K562 (cell line): Measurements from ENCODE around the gene IGFBPL1. TPM values are rescaled to one million over a fixed set of nuclear protein-coding genes. Genes with fewer than 3 reads are reported as not detected.

Experiments
- ATAC-seq: fragments of 200-7000 bp; cut with Tn5 transposase; 3 replicates; pipeline ENCODE4 v1.9.1; 2020; ENCODE audit warnings: moderate library complexity
- BruUV-seq: library from RNA; stranded (reverse); fragments of 400-500 nt; replicated peaks from 2 replicates; lab custom pipeline; 2021; lab: Mats Ljungman, UMichigan
- CTCF ChIA-PET: fragments of 300-600 bp; formaldehyde crosslinking; extraction: SDS; loops from one replicate; lab custom pipeline; 2021; ENCODE audit warnings: low intra/inter-chr PET ratio; lab: Yijun Ruan, JAX
- POLR2A ChIA-PET: fragments of 300-600, 350-650 bp; sonication (Branson Sonifier 250); formaldehyde crosslinking; extraction: SDS; loops from one replicate; lab custom pipeline; 2021; ENCODE audit warnings: antibody characterized with exemption, inconsistent platforms; lab: Yijun Ruan, JAX
- DNase-seq, 4 experiments: peaks; one replicate each; pipeline versions ENCODE4 v3.0.0 to v3.0.0-alpha.2; 2011 to 2018; ENCODE audit warnings: low spot score in 3 of 4, mixed read lengths in 3 of 4; ENCODE audit errors: extremely low read depth in 1 of 4
- FAIRE-seq: peaks from 2 replicates; lab custom pipeline; 2011; peaks lifted over from hg19 to GRCh38; lab: Jason Lieb, UNC
- H2AFZ ChIP-seq: 2 replicates; pipeline ENCODE4 v1.6.0; 2011; ENCODE audit warnings: low read depth, low read length, control low read depth, inconsistent platforms
- H3K27ac ChIP-seq: fragments of 200-600 bp; 3 replicates; pipeline ENCODE4 v1.8.0; 2011; ENCODE audit warnings: low read depth, mild to moderate bottlenecking, control low read depth, inconsistent platforms, low read length, moderate library complexity, mixed read lengths; ENCODE audit errors: extremely low read depth
- H3K27me3 ChIP-seq, 2 experiments: fragments of 300-600 bp in 1 of 2; 2 replicates in 1 of 2; 3 replicates in 1 of 2; pipeline versions ENCODE4 v1.6.0 to v1.8.0; 2011; ENCODE audit warnings: inconsistent platforms in 2 of 2, low read length in 2 of 2, mild to moderate bottlenecking in 1 of 2, mixed read lengths in 1 of 2, moderate library complexity in 1 of 2; ENCODE audit not compliant: control insufficient read depth in 2 of 2, insufficient read depth in 2 of 2
- H3K36me3 ChIP-seq: fragments of 300-600 bp; 3 replicates; pipeline ENCODE4 v1.8.0; 2011; ENCODE audit warnings: mild to moderate bottlenecking, low read length, inconsistent platforms; ENCODE audit not compliant: control insufficient read depth, insufficient read depth
- H3K4me1 ChIP-seq, 2 experiments: fragments of 200-600 bp in 1 of 2; replicated peaks in 1 of 2; 2 replicates in 1 of 2; 3 replicates in 1 of 2; pipeline versions ENCODE4 v1.5.1 to v1.8.0; 2011; ENCODE audit warnings: inconsistent platforms in 2 of 2, low read length in 2 of 2, mild to moderate bottlenecking in 1 of 2, mixed read lengths in 1 of 2, moderate library complexity in 1 of 2; ENCODE audit not compliant: control insufficient read depth in 2 of 2, insufficient read depth in 2 of 2
- H3K4me2 ChIP-seq: 2 replicates; pipeline ENCODE4 v1.6.1; 2011; ENCODE audit warnings: low read length, control low read depth, inconsistent platforms, mixed read lengths; ENCODE audit not compliant: insufficient read depth
- H3K4me3 ChIP-seq: fragments of 200-600 bp; sonication (generic), shearing (Covaris generic); 2 replicates; pipeline ENCODE4 v1.5.1; 2016; ENCODE audit warnings: control low read depth, inconsistent platforms
- H3K79me2 ChIP-seq: fragments of 200-600 bp; 3 replicates; pipeline ENCODE4 v1.8.0; 2011; ENCODE audit warnings: low read length, inconsistent platforms; ENCODE audit not compliant: control insufficient read depth, insufficient read depth
- H3K9ac ChIP-seq, 2 experiments: 2 replicates each; pipeline versions ENCODE4 v1.6.0 to v1.6.1; 2011; ENCODE audit warnings: low read depth in 2 of 2, low read length in 2 of 2, control low read depth in 1 of 2, inconsistent platforms in 1 of 2, mild to moderate bottlenecking in 1 of 2, mixed read lengths in 1 of 2; ENCODE audit not compliant: insufficient read depth in 1 of 2
- H3K9me1 ChIP-seq: one replicate; pipeline ENCODE4 v1.6.0; 2011; ENCODE audit warnings: inconsistent platforms, mild to moderate bottlenecking, low read length, moderate library complexity; ENCODE audit not compliant: control insufficient read depth, insufficient read depth
- H3K9me3 ChIP-seq: replicated peaks from 2 replicates; pipeline ENCODE4 v1.5.1; 2011; ENCODE audit warnings: low read depth, low read length, inconsistent platforms; ENCODE audit not compliant: control insufficient read depth, insufficient read depth
- H4K20me1 ChIP-seq: replicated peaks from 2 replicates; pipeline ENCODE4 v1.6.1; 2011; ENCODE audit warnings: low read length, inconsistent platforms, mixed read lengths; ENCODE audit not compliant: control insufficient read depth, insufficient read depth
- CBX5 ChIP-seq: IDR thresholded peaks from 2 replicates; pipeline ENCODE4 v1.6.1; 2014; ENCODE audit warnings: low read depth, borderline replicate concordance
- E2F3 ChIP-seq: fragments of 250-450 bp; sonication (Bioruptor Pico); IDR thresholded peaks from 2 replicates; pipeline ENCODE4 v1.4.0; 2020; ENCODE audit warnings: mild to moderate bottlenecking
- EZH2 ChIP-seq: IDR thresholded peaks from 2 replicates; pipeline ENCODE4 v1.6.1; 2012; ENCODE audit warnings: low read depth, mild to moderate bottlenecking, inconsistent platforms, low read length, borderline replicate concordance
- NCOA6 ChIP-seq: fragments of 450-650 bp; IDR thresholded peaks from 2 replicates; pipeline ENCODE4 v1.6.1; 2017; ENCODE audit warnings: mild to moderate bottlenecking
- NUFIP1 ChIP-seq: fragments of 450-650 bp; IDR thresholded peaks from 2 replicates; pipeline ENCODE4 v1.6.1; 2018; ENCODE audit not compliant: partially characterized antibody
- POLR2AphosphoS5 ChIP-seq: IDR thresholded peaks from 2 replicates; pipeline ENCODE4 v1.6.1; 2011; ENCODE audit warnings: mild to moderate bottlenecking, low read depth, low read length, moderate library complexity; ENCODE audit not compliant: control insufficient read depth, insufficient read depth
- SETDB1 ChIP-seq: IDR thresholded peaks from one replicate; pipeline ENCODE4 v1.6.1; 2012; ENCODE audit warnings: low read length, control low read depth, inconsistent platforms
- SMARCA5 ChIP-seq: fragments of 450-650 bp; IDR thresholded peaks from 2 replicates; pipeline ENCODE4 v1.6.1; 2016
- ZKSCAN3 ChIP-seq: fragments of 250-450 bp; sonication (Bioruptor Pico); IDR thresholded peaks from 2 replicates; pipeline ENCODE4 v1.4.0; 2020
- WGBS: fragments of 100-300 bp; shearing (Covaris generic); methylation state at CpG from one replicate; pipeline ENCODE4 v1.1.6; 2016; ENCODE audit warnings: low coverage, mixed read lengths; ENCODE audit not compliant: insufficient coverage; ENCODE audit errors: missing lambda C conversion rate; 5-methylcytosine and 5-hydroxymethylcytosine counted together
- in situ Hi-C: fragments of 300-500 bp; cut with MboI; formaldehyde crosslinking; loops from 4 replicates; pipeline ENCODE4 v1.15.0; 2018; ENCODE audit warnings: inconsistent platforms, mixed read lengths
- intact Hi-C: fragments of 100-400 bp; cut with micrococcal nuclease; formaldehyde crosslinking; loops from 2 replicates; pipeline ENCODE4 v1.14.2; 2022
- polyA plus RNA-seq, 8 experiments: library from polyadenylated mRNA; depleted of rRNA in 4 of 8; stranded (reverse) in 5 of 8; unstranded in 3 of 8; fragments of >200 nt; fragmentation: Nextera tagmentation in 2 of 8; fragmentation: Illumina TruSeq in 1 of 8; extraction: Ambion mirVana in 2 of 8; extraction: Trizol in 1 of 8; gene quantifications; 2 replicates each; pipeline versions ENCODE4 v1.2.1 to v1.2.3, GENCODE V29; 2011 to 2014; ENCODE audit warnings: inconsistent platforms in 1 of 8, missing spikeins in 1 of 8
- total RNA-seq, 7 experiments: library from RNA; depleted of rRNA in 6 of 7; stranded (reverse); fragments of >200 nt in 6 of 7; fragmentation: Illumina TruSeq in 2 of 7; extraction: Trizol in 2 of 7; gene quantifications; 2 replicates each; pipeline versions ENCODE4 v1.2.1 to v1.2.3, GENCODE V29; 2011 to 2021; ENCODE audit warnings: low replicate concordance in 1 of 7
- TF ChIP-seq, protein P1 (sequence below): fragments of 450-650 bp; formaldehyde crosslinking; IDR thresholded peaks from 2 replicates; pipeline ENCODE4 v1.4.0; 2020; ENCODE audit warnings: mild to moderate bottlenecking
- TF ChIP-seq, protein P2 (sequence below): fragments of 450-650 bp; conservative IDR thresholded peaks from 2 replicates; pipeline ENCODE4 v1.6.1; 2016; ENCODE audit warnings: missing genetic modification characterization, low read depth, mild to moderate bottlenecking, control low read depth, missing compliant biosample characterization

The IGFBPL1 gene
- total and polyA plus RNA-seq, 9 of the 15 experiments (the other 6 are each of a cell fraction or from before 2014, with no cell fraction given) = not detected

DNA sequence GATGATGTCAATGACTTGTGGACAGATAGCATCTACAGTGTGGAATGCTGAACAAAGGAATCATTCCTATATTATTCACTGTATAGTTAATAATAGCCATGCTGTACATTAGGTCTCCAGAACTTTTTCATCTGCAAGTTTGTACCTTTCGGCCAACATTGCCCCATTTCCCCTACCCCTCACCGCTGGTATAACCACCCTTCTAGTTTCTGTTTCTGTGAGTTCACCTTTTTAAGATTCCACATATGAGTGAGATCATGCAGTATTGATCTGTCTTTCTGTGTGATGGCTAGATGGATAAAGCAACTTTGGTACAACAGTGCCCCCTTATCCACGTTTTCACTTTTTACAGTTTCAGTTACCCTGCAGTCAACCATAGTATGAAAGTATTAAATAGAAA, 50.6 kb downstream of the IGFBPL1 start:
- ChIA-PET CTCF (interaction anchor here (0.6 to 8.4 kb wide), 2 partner anchors 27 to 214 kb away, joined by 3 to 113 read pairs; no protein-coding TSS in a partner anchor), POLR2A (interaction anchor here (0.8 to 0.9 kb wide), 2 partner anchors 39 to 1968 kb away, joined by 3 read pairs; no protein-coding TSS in a partner anchor)
- Histone ChIP-seq H4K20me1 (0 out of 2 replicates have a peak, but pooled peaks cover 4% of the 10 kb centered on the region), H3K9me1 (no peaks in the 10 kb centered on the region), H3K9ac (no peak overlapping the region), H2AFZ (no peak overlapping the region), H3K27me3 (peaks cover 12 to 21% of the 10 kb centered on the region in 2 experiments; a peak in 3 of 5 replicates), H3K79me2 (no peaks in the 10 kb centered on the region), H3K36me3 (no peaks in the 10 kb centered on the region), H3K4me2 (no peak overlapping the region), H3K9me3 (no peaks in the 10 kb centered on the region), H3K4me3 (no peak overlapping the region), H3K4me1 (no peaks in the 10 kb centered on the region), H3K27ac (no peak overlapping the region)
- WGBS = 0% methylated on average over 3 of the region's 3 CpGs
- FAIRE-seq (no peak), ATAC-seq (no peak), DNase-seq (no peak)
- no TSS peak for BruUV-seq
- intact Hi-C loops (no loop called here), in situ Hi-C loops (loop anchor here (25.0 kb wide), 2 partner anchors 636 to 886 kb away; partner anchors contain the start of gene POLR1E)
- TF ChIP-seq SMARCA5 = no peak
- TF ChIP-seq EZH2 = 0 out of 2 replicates have a peak, but pooled peaks have one; percentile 7

DNA sequence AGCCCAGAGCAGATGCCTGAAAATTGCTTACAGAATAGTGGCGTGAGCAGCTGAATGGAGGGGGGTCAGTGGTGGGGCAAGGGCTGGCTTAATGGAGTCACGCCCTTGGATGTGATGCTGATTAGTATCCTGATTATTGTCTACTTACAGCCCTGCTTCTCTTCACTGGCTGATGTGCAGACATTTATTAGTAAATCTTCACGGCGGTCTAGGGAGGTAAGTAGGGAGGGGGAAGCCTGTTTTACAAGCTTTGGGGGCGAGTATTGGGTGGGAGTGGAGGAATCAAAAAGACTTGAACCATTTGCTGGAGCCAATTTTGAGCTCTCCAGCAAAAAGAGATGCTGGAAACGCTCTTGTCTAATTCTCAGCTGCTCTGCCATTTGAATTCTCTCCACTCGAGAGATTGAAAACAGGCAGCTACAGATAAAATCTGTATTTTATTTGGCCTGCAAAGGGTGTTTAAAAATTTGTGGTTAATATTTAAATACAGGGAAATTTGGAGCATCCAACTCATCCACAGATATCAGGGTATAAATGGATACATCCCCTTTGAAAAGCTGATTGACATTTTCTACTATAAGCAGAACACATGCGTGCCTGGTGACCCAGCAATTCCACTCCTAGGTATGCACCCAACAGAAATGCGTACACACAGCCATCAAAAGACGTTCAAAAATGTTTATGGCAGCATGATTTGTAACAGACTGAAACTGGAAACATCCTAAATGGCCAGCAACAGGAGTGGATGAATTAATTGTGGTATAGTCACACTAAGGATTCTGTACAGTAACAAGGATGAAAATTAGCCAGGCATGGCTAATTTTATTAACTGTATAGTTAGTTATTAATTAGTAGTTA, 51.3 kb downstream of the IGFBPL1 start:
- H3K9me1 ChIP-seq = no peaks in the 10 kb centered on the region
- BruUV-seq = no TSS peak
- ChIA-PET CTCF (interaction anchor here (8.4 kb wide), 1 partner anchor 28 kb away, joined by 113 read pairs; no protein-coding TSS in a partner anchor), POLR2A (interaction anchor here (0.8 kb wide), 1 partner anchor 39 kb away, joined by 3 read pairs; no protein-coding TSS in a partner anchor)
- H3K4me2 ChIP-seq = no peak overlapping the region
- H3K4me1 ChIP-seq = no peaks in the 10 kb centered on the region
- WGBS = 0% methylated on average over 10 of the region's 10 CpGs
- intact Hi-C loops = no loop called here
- ATAC-seq = no peak
- 0 out of 2 replicates have a peak, but pooled peaks cover 4% of the 10 kb centered on the region for H4K20me1 ChIP-seq
- no peak overlapping the region for H3K4me3 ChIP-seq
- no peaks in the 10 kb centered on the region for H3K36me3 ChIP-seq
- H3K9ac ChIP-seq = no peak overlapping the region
- no peak for DNase-seq
- H3K79me2 ChIP-seq = no peaks in the 10 kb centered on the region
- no peaks in the 10 kb centered on the region for H3K9me3 ChIP-seq
- no peak for FAIRE-seq
- in situ Hi-C loops = loop anchor here (25.0 kb wide), 2 partner anchors 636 to 886 kb away; partner anchors contain the start of gene POLR1E
- H2AFZ ChIP-seq = no peak overlapping the region
- H3K27me3 ChIP-seq = peaks cover 14 to 21% of the 10 kb centered on the region in 2 experiments; a peak in 3 of 5 replicates
- H3K27ac ChIP-seq = no peak overlapping the region
- TF ChIP-seq NCOA6 (no peak), E2F3 (CRISPR knock-in tag) (no peak), ZKSCAN3 (CRISPR knock-in tag) (no peak), CBX5 (no peak), EZH2 (0 out of 2 replicates have a peak, but pooled peaks have one; percentile 10), POLR2AphosphoS5 (no peak), SETDB1 (no peak), NUFIP1 (no peak)
- TF ChIP-seq, protein P1, sequence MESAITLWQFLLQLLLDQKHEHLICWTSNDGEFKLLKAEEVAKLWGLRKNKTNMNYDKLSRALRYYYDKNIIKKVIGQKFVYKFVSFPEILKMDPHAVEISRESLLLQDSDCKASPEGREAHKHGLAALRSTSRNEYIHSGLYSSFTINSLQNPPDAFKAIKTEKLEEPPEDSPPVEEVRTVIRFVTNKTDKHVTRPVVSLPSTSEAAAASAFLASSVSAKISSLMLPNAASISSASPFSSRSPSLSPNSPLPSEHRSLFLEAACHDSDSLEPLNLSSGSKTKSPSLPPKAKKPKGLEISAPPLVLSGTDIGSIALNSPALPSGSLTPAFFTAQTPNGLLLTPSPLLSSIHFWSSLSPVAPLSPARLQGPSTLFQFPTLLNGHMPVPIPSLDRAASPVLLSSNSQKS (CRISPR knock-in tag) = no peak
- TF ChIP-seq, protein P2, sequence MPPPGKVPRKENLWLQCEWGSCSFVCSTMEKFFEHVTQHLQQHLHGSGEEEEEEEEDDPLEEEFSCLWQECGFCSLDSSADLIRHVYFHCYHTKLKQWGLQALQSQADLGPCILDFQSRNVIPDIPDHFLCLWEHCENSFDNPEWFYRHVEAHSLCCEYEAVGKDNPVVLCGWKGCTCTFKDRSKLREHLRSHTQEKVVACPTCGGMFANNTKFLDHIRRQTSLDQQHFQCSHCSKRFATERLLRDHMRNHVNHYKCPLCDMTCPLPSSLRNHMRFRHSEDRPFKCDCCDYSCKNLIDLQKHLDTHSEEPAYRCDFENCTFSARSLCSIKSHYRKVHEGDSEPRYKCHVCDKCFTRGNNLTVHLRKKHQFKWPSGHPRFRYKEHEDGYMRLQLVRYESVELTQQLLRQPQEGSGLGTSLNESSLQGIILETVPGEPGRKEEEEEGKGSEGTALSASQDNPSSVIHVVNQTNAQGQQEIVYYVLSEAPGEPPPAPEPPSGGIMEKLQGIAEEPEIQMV (tag) = no peak
